ENCODE data around the gene CHM. TPM values are rescaled to one million over a fixed set of nuclear protein-coding genes. Genes with fewer than 3 reads are reported as not detected.
A peak's percentile ranks its signal among the peaks of the same experiment; 100 is the strongest.
"Not testable (repeated sequence)": the region's sequence is repeated elsewhere in the genome, so short reads cannot be mapped to it uniquely, and the experiment has no call there.

The CHM gene
- total RNA-seq, 4 donors from 2014 or later, result 21.3 to 53.8 (median 39.9) TPM

- no peaks in the 10 kb centered on the region for H3K36me3 ChIP-seq
- H3K27ac ChIP-seq, result peak overlapping the region in 1 of 2 donors; percentile 31
- no peaks in the 10 kb centered on the region for H3K27me3 ChIP-seq
- H3K4me3 ChIP-seq, result no peak overlapping the region
- DNase-seq, result no peak
- no peaks in the 10 kb centered on the region for H3K4me1 ChIP-seq
- TF ChIP-seq CTCF (IDR thresholded peaks at IDR 0.05) (no peak), POLR2A (IDR thresholded peaks at IDR 0.05) (no peak)
- no peaks in the 10 kb centered on the region for H3K9me3 ChIP-seq
- intact Hi-C loops (cut with DNase I; ENCODE audit: low total_unique reads), result no loop called here
Observed at GRCh38 chrX:85927740-85928139, 119.6 kb downstream of the CHM start.

GRCh38 chrX:85922821-85923220 lies 124.5 kb downstream of the CHM start:
- intact Hi-C loops (cut with DNase I; ENCODE audit: low total_unique reads), result no loop called here
- H3K4me1 ChIP-seq, result no peaks in the 10 kb centered on the region
- peak in 1 of 2 donors; percentile 13 for DNase-seq
- no peaks in the 10 kb centered on the region for H3K9me3 ChIP-seq
- no peak overlapping the region for H3K27ac ChIP-seq
- no peaks in the 10 kb centered on the region for H3K27me3 ChIP-seq
- no peak overlapping the region for H3K4me3 ChIP-seq
- H3K36me3 ChIP-seq, result no peaks in the 10 kb centered on the region
- TF ChIP-seq CTCF (IDR thresholded peaks at IDR 0.05) (no peak), POLR2A (IDR thresholded peaks at IDR 0.05) (no peak)

GRCh38 chrX:85916656-85917280 lies 130.6 kb downstream of the CHM start:
- H3K36me3 ChIP-seq; intact Hi-C loops (cut with DNase I; ENCODE audit: low total_unique reads); H3K27ac ChIP-seq; H3K27me3 ChIP-seq; H3K4me1 ChIP-seq; DNase-seq; H3K9me3 ChIP-seq; H3K4me3 ChIP-seq: not testable (repeated sequence)

GRCh38 chrX:85914431-85914830 lies 132.9 kb downstream of the CHM start:
- TF ChIP-seq POLR2A (IDR thresholded peaks at IDR 0.05) (no peak), CTCF (IDR thresholded peaks at IDR 0.05) (no peak)

GRCh38 chrX:85907316-85907715 lies 140.0 kb downstream of the CHM start:
- Histone ChIP-seq H3K9me3 (no peaks in the 10 kb centered on the region), H3K27ac (no peak overlapping the region), H3K36me3 (no peaks in the 10 kb centered on the region), H3K27me3 (no peaks in the 10 kb centered on the region), H3K4me1 (no peaks in the 10 kb centered on the region), H3K4me3 (no peak overlapping the region)
- DNase-seq, result no peak
- no peak for TF ChIP-seq POLR2A (IDR thresholded peaks at IDR 0.05)
- TF ChIP-seq CTCF (IDR thresholded peaks at IDR 0.05), result no peak
- intact Hi-C loops (cut with DNase I; ENCODE audit: low total_unique reads), result no loop called here

More at GRCh38 chrX:85914431-85914830, 132.9 kb downstream of the CHM start:
- no peaks in the 10 kb centered on the region for H3K4me1 ChIP-seq
- H3K36me3 ChIP-seq, result no peaks in the 10 kb centered on the region
- no peak for DNase-seq
- no peaks in the 10 kb centered on the region for H3K27me3 ChIP-seq
- H3K4me3 ChIP-seq, result no peak overlapping the region
- H3K27ac ChIP-seq, result no peak overlapping the region
- no peaks in the 10 kb centered on the region for H3K9me3 ChIP-seq
- intact Hi-C loops (cut with DNase I; ENCODE audit: low total_unique reads), result no loop called here

- H3K9me3 ChIP-seq, result no peaks in the 10 kb centered on the region
- no peaks in the 10 kb centered on the region for H3K27me3 ChIP-seq
- H3K36me3 ChIP-seq, result no peaks in the 10 kb centered on the region
- TF ChIP-seq POLR2A (IDR thresholded peaks at IDR 0.05) (no peak), CTCF (IDR thresholded peaks at IDR 0.05) (no peak)
- H3K4me1 ChIP-seq, result no peaks in the 10 kb centered on the region
- H3K27ac ChIP-seq, result no peak overlapping the region
- H3K4me3 ChIP-seq, result no peak overlapping the region
- DNase-seq, result no peak
- intact Hi-C loops (cut with DNase I; ENCODE audit: low total_unique reads), result no loop called here
Observed at GRCh38 chrX:85906399-85906798, 141.0 kb downstream of the CHM start.

Data from uterus (tissue), 4 donors.